OCI-LY3 (cell line): ENCODE results near the gene IGFL3.

Experiments
- CTCF ChIP-seq: fragments of 200-600, 300-600 bp; sonication (generic); IDR thresholded peaks from 2 replicates; pipeline ENCODE4 v1.5.1; 2014; ENCODE audit warnings: antibody characterized with exemption, low read length, low read depth
- EZH2phosphoT487 ChIP-seq: fragments of 200-600 bp; shearing (Covaris generic); IDR thresholded peaks from 2 replicates; pipeline ENCODE4 v1.6.1; 2018; ENCODE audit warnings: antibody characterized with exemption, mixed run types, low read depth

GRCh38 chr19:46126086-46126580 lies 1.6 kb upstream of the IGFL3 start:
- TF ChIP-seq CTCF (no peak), EZH2phosphoT487 (no peak)
